Measurements from ENCODE around the gene EFR3B. TPM values are rescaled to one million over a fixed set of nuclear protein-coding genes. Genes with fewer than 3 reads are reported as not detected.

Gene EFR3B
- total RNA-seq, 1 donor from 2014 or later: 9.0 TPM

- no peak for ATAC-seq
Measured at GRCh38 chr2:25207078-25207545, 165.2 kb downstream of the EFR3B start.

More at GRCh38 chr2:25207078-25207545, 165.2 kb downstream of the EFR3B start:
- no peaks in the 10 kb centered on the region for H3K9me3 ChIP-seq
- no peak overlapping the region for H3K4me3 ChIP-seq
- intact Hi-C loops (cut with DNase I): no loop called here
- H3K36me3 ChIP-seq: no peaks in the 10 kb centered on the region
- H3K27me3 ChIP-seq (ENCODE audit: low read depth): peaks cover 6% of the 10 kb centered on the region
- H3K4me1 ChIP-seq: no peaks in the 10 kb centered on the region
- no peak overlapping the region for H3K27ac ChIP-seq
- no peak for DNase-seq
- TF ChIP-seq CTCF (IDR thresholded peaks at IDR 0.05): no peak

Other genes with a start within 250 kb of the EFR3B start
- 24.6 TPM for gene PTRHD1, start 248.7 kb upstream of the EFR3B start, total RNA-seq
- gene CENPO, start 248.7 kb upstream of the EFR3B start, total RNA-seq: 5.3 TPM
- gene ADCY3, start 121.8 kb upstream of the EFR3B start, total RNA-seq: 36.1 TPM
- 5.0 TPM for gene DNAJC27, start 70.1 kb upstream of the EFR3B start, total RNA-seq
- 3.9 TPM for gene POMC, start 126.5 kb downstream of the EFR3B start, total RNA-seq